Sigmoid colon (tissue), 7 donors: ENCODE results near the gene ADA. TPM values are rescaled to one million over a fixed set of nuclear protein-coding genes. Genes with fewer than 3 reads are reported as not detected.
A peak's percentile ranks its signal among the peaks of the same experiment; 100 is the strongest.

Source experiments
- DNase-seq: peaks from one replicate; pipeline ENCODE4 v3.0.0-alpha.2; 2019
- H3K27ac ChIP-seq, 4 donors: fragments of 200-600 bp; sonication (generic); one replicate each; pipeline ENCODE4 v1.5.1; 2016 to 2019; ENCODE audit warnings: mild to moderate bottlenecking in 1 of 4
- H3K27me3 ChIP-seq, 3 donors: fragments of 200-600 bp; sonication (generic); one replicate each; pipeline ENCODE4 v1.5.1; 2019; ENCODE audit warnings: mild to moderate bottlenecking in 1 of 3
- H3K36me3 ChIP-seq, 4 donors: fragments of 200-600 bp; sonication (generic); one replicate each; pipeline ENCODE4 v1.5.1; 2016 to 2019
- H3K4me1 ChIP-seq, 4 donors: fragments of 200-600 bp; sonication (generic); one replicate each; pipeline ENCODE4 v1.5.1; 2017 to 2019
- H3K4me3 ChIP-seq, 4 donors: fragments of 200-600 bp; sonication (generic); one replicate each; pipeline ENCODE4 v1.5.1; 2017 to 2019; ENCODE audit warnings: mild to moderate bottlenecking in 2 of 4, moderate library complexity in 1 of 4
- H3K9me3 ChIP-seq, 4 donors: fragments of 200-600 bp in 3 of 4; sonication (generic) in 3 of 4; one replicate each; pipeline versions ENCODE4 v1.5.1 to v1.6.1; 2013 to 2019
- CTCF ChIP-seq, 4 experiments: fragments of 450-650 bp in 3 of 4; fragments of 200-600 bp in 1 of 4; IDR thresholded peaks; one replicate each; pipeline ENCODE4 v1.5.1; 2016 to 2019; ENCODE audit warnings: antibody characterized with exemption in 4 of 4, mild to moderate bottlenecking in 3 of 4, moderate library complexity in 2 of 4
- EP300 ChIP-seq, 4 donors: sonication (generic); formaldehyde crosslinking; IDR thresholded peaks; one replicate each; pipeline ENCODE4 v1.6.1; 2017; ENCODE audit warnings: antibody characterized with exemption in 4 of 4
- POLR2A ChIP-seq, 2 donors: fragments of 450-650 bp; IDR thresholded peaks; one replicate each; pipeline ENCODE4 v1.6.1; 2016; ENCODE audit warnings: antibody characterized with exemption in 2 of 2, mild to moderate bottlenecking in 2 of 2, moderate library complexity in 2 of 2
- POLR2AphosphoS5 ChIP-seq, 4 donors: sonication (generic); formaldehyde crosslinking; IDR thresholded peaks; one replicate each; pipeline ENCODE4 v1.6.1; 2017; ENCODE audit warnings: antibody characterized with exemption in 4 of 4
- WGBS, 2 donors: extraction: QIAGEN DNeasy Blood & Tissue Kit; methylation state at CpG; one replicate each; pipeline ENCODE4 v1.1.7; 2013; 5-methylcytosine and 5-hydroxymethylcytosine counted together
- intact Hi-C: fragments of 100-400 bp; cut with DNase I; formaldehyde crosslinking; loops from one replicate; pipeline ENCODE4 v1.15.1; 2023
- polyA plus RNA-seq, 3 donors: library from polyadenylated mRNA; stranded (reverse); fragments of 200-250 nt; gene quantifications; one replicate each; pipeline ENCODE4 v1.2.3, GENCODE V29; 2013
- total RNA-seq, 4 donors: library from RNA; depleted of rRNA; stranded (reverse); fragments of >200 nt; gene quantifications; one replicate each; pipeline ENCODE4 v1.1.0, GENCODE V29; 2016
- donor health status: healthy with polysubstance abuse.
- donor health status: Bipolar disorder and iron deficiency.
- donor health status: healthy.

The ADA gene
- total and polyA plus RNA-seq, 7 donors, result 2.5 to 17.1 (median 11.1) TPM

GRCh38 chr20:44695674-44696300 is 44.3 kb upstream of the ADA start:
- Histone ChIP-seq H3K4me3 (no peak overlapping the region), H3K4me1 (peaks cover 0 to 26% (median 16%) of the 10 kb centered on the region in 4 donors), H3K27ac (peak overlapping the region; percentile 49 to 90 (median 54)), H3K36me3 (no peaks in the 10 kb centered on the region), H3K27me3 (no peaks in the 10 kb centered on the region), H3K9me3 (no peaks in the 10 kb centered on the region)
- DNase-seq, result no peak
- intact Hi-C loops, result no loop called here
- no peak for TF ChIP-seq EP300 (IDR thresholded peaks at IDR 0.05)
- TF ChIP-seq POLR2AphosphoS5 (IDR thresholded peaks at IDR 0.05), result no peak
- no peak for TF ChIP-seq POLR2A (IDR thresholded peaks at IDR 0.05)
- no peak for TF ChIP-seq CTCF (IDR thresholded peaks at IDR 0.05)

GRCh38 chr20:44695295-44695673 is 43.8 kb upstream of the ADA start:
- TF ChIP-seq POLR2A (IDR thresholded peaks at IDR 0.05), result no peak
- no peak for TF ChIP-seq EP300 (IDR thresholded peaks at IDR 0.05)
- TF ChIP-seq CTCF (IDR thresholded peaks at IDR 0.05), result no peak
- TF ChIP-seq POLR2AphosphoS5 (IDR thresholded peaks at IDR 0.05), result no peak
- intact Hi-C loops, result no loop called here
- H3K27ac ChIP-seq, result peak overlapping the region; percentile 49 to 90 (median 54)
- no peaks in the 10 kb centered on the region for H3K27me3 ChIP-seq
- WGBS, 2 donors, result 56 to 75% methylated on average over 2 of the region's 2 CpGs
- DNase-seq, result no peak
- no peaks in the 10 kb centered on the region for H3K36me3 ChIP-seq
- no peak overlapping the region for H3K4me3 ChIP-seq
- peaks cover 0 to 26% (median 16%) of the 10 kb centered on the region in 4 donors for H3K4me1 ChIP-seq
- H3K9me3 ChIP-seq, result no peaks in the 10 kb centered on the region

GRCh38 chr20:44694159-44694558 is 42.7 kb upstream of the ADA start:
- TF ChIP-seq POLR2AphosphoS5 (IDR thresholded peaks at IDR 0.05) (no peak), CTCF (IDR thresholded peaks at IDR 0.05) (no peak), POLR2A (IDR thresholded peaks at IDR 0.05) (no peak), EP300 (IDR thresholded peaks at IDR 0.05) (no peak)
- Histone ChIP-seq H3K4me1 (peaks cover 0 to 26% (median 16%) of the 10 kb centered on the region in 4 donors), H3K27me3 (no peaks in the 10 kb centered on the region), H3K36me3 (no peaks in the 10 kb centered on the region), H3K4me3 (no peak overlapping the region), H3K9me3 (no peaks in the 10 kb centered on the region), H3K27ac (peak overlapping the region; percentile 44 to 90 (median 62))
- WGBS, 2 donors, result 93 to 96% methylated on average over 4 of the region's 4 CpGs
- intact Hi-C loops, result no loop called here
- no peak for DNase-seq

- Histone ChIP-seq H3K4me3 (no peak overlapping the region), H3K9me3 (no peaks in the 10 kb centered on the region), H3K27me3 (no peaks in the 10 kb centered on the region), H3K27ac (peak overlapping the region; percentile 44 to 90 (median 62)), H3K4me1 (peaks cover 0 to 26% (median 16%) of the 10 kb centered on the region in 4 donors), H3K36me3 (no peaks in the 10 kb centered on the region)
- DNase-seq, result no peak
- TF ChIP-seq EP300 (IDR thresholded peaks at IDR 0.05), result no peak
- TF ChIP-seq CTCF (IDR thresholded peaks at IDR 0.05), result no peak
- no peak for TF ChIP-seq POLR2AphosphoS5 (IDR thresholded peaks at IDR 0.05)
- no peak for TF ChIP-seq POLR2A (IDR thresholded peaks at IDR 0.05)
- intact Hi-C loops, result no loop called here
Observed at GRCh38 chr20:44693627-44694026, 42.1 kb upstream of the ADA start.
